Sigmoid colon (tissue), 7 donors: ENCODE measurements around the gene MST1. TPM values are rescaled to one million over a fixed set of nuclear protein-coding genes. Genes with fewer than 3 reads are reported as not detected.
"Not testable (repeated sequence)": the region's sequence is repeated elsewhere in the genome, so short reads cannot be mapped to it uniquely, and the experiment has no call there.

ENCODE experiments used
- DNase-seq: peaks from one replicate; pipeline ENCODE4 v3.0.0-alpha.2; 2019
- H3K27ac ChIP-seq, 4 donors: fragments of 200-600 bp; sonication (generic); one replicate each; pipeline ENCODE4 v1.5.1; 2016 to 2019; ENCODE audit warnings: mild to moderate bottlenecking in 1 of 4
- H3K27me3 ChIP-seq, 3 donors: fragments of 200-600 bp; sonication (generic); one replicate each; pipeline ENCODE4 v1.5.1; 2019; ENCODE audit warnings: mild to moderate bottlenecking in 1 of 3
- H3K36me3 ChIP-seq, 4 donors: fragments of 200-600 bp; sonication (generic); one replicate each; pipeline ENCODE4 v1.5.1; 2016 to 2019
- H3K4me1 ChIP-seq, 4 donors: fragments of 200-600 bp; sonication (generic); one replicate each; pipeline ENCODE4 v1.5.1; 2017 to 2019
- H3K4me3 ChIP-seq, 4 donors: fragments of 200-600 bp; sonication (generic); one replicate each; pipeline ENCODE4 v1.5.1; 2017 to 2019; ENCODE audit warnings: mild to moderate bottlenecking in 2 of 4, moderate library complexity in 1 of 4
- H3K9me3 ChIP-seq, 4 donors: fragments of 200-600 bp in 3 of 4; sonication (generic) in 3 of 4; one replicate each; pipeline versions ENCODE4 v1.5.1 to v1.6.1; 2013 to 2019
- WGBS, 2 donors: extraction: QIAGEN DNeasy Blood & Tissue Kit; methylation state at CpG; one replicate each; pipeline ENCODE4 v1.1.7; 2013; 5-methylcytosine and 5-hydroxymethylcytosine counted together
- intact Hi-C: fragments of 100-400 bp; cut with DNase I; formaldehyde crosslinking; loops from one replicate; pipeline ENCODE4 v1.15.1; 2023
- polyA plus RNA-seq, 3 donors: library from polyadenylated mRNA; stranded (reverse); fragments of 200-250 nt; gene quantifications; one replicate each; pipeline ENCODE4 v1.2.3, GENCODE V29; 2013
- total RNA-seq, 4 donors: library from RNA; depleted of rRNA; stranded (reverse); fragments of >200 nt; gene quantifications; one replicate each; pipeline ENCODE4 v1.1.0, GENCODE V29; 2016
- donor health status: healthy with polysubstance abuse.
- donor health status: Bipolar disorder and iron deficiency.
- donor health status: healthy.

MST1 gene
- total and polyA plus RNA-seq, 7 donors = 3.0 to 18.1 (median 7.7) TPM; not detected in 1

DNA sequence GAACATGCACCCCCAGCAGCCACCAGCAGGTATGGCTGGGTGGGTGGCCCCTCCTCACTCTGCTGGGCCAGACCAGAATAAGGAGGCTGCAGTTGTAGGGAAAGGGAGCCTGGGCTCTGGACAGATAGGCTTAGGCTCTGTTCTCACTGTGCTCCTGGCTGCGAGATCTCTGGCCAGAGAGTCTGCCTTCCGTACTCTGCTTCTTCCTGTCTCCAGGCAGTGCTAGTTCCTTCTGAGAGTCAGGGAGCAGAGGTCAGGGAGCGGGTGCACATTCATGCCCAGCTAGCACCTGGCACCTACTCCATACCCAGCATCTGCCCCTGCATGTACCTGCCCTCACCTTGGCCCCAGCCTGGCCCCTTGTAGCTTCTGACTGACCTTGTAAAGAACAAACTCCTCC lies 2.2 kb upstream of the MST1 start:
- 54 to 87% methylated on average over 3 of the region's 3 CpGs for WGBS, 2 donors
- H3K36me3 ChIP-seq, H3K27ac ChIP-seq, H3K4me3 ChIP-seq, intact Hi-C loops, DNase-seq, H3K9me3 ChIP-seq: not testable (repeated sequence)
- Histone ChIP-seq H3K27me3 (peaks cover 0 to 16% (median 12%) of the 10 kb centered on the region in 3 donors), H3K4me1 (peaks cover 0 to 32% (median 31%) of the 10 kb centered on the region in 4 donors)

DNA sequence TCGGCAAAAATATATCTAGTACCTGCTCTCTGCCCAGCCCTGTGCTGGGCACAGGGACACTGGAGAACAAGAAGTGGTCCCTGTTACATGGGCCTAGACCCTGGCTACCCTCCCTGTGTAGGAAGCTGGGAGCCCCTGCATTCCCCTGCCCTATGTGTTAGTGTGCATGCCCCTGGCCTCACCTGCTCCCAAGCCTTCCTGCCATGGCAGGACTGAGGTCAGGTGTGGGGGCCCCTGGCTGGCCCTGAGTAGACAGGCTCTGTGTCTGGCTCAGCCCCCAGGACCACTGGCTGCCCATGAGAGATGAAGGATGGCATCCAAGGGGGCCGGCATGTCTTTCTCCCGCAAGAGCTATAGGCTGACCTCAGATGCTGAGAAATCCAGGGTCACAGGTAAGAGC lies 1.6 kb upstream of the MST1 start:
- Histone ChIP-seq H3K27me3 (peaks cover 0 to 22% (median 15%) of the 10 kb centered on the region in 3 donors), H3K4me3 (peak overlapping the region in 1 of 4 donors; percentile 84), H3K4me1 (peaks cover 0 to 37% (median 34%) of the 10 kb centered on the region in 4 donors)
- H3K36me3 ChIP-seq, H3K27ac ChIP-seq, intact Hi-C loops, H3K9me3 ChIP-seq, DNase-seq: not testable (repeated sequence)
- 94 to 98% methylated on average over 3 of the region's 3 CpGs for WGBS, 2 donors

DNA sequence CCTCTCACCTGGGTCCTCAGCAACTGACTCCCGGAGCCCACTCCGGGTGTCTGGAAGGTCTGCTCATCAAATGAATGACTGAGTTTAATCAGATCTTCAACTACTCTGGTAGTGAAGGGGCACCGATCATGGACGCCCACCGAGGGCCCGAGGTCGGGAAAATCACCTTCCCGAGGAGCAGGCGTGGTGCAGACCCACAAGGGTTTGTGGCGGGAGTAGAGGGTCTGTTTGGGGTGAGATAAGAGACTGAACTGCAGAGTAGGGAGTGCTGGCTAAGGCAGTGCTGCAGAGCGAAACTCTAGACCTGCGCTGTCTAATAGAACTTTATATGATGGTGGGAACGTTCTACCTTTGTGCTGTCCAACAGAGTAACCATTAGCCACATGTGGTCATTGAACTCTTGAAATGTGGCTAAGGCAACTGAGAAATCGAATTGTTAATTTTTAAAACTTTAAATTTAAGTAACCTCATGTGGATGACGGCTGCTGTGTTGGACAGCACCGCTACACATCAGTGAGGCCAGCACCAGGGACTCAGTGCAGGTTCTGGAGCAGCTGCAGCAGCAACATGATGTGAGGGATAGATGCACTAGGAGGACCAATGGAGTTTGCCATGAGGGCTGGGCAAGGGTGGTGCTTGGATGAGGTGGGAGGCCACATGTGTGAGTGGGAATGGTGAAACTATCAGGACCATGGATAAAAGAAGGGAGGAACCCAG lies 792 bp upstream of the MST1 start:
- intact Hi-C loops, DNase-seq, H3K9me3 ChIP-seq, H3K36me3 ChIP-seq: not testable (repeated sequence)
- WGBS, 2 donors = 6 to 7% methylated on average over 16 of the region's 16 CpGs
- peak overlapping the region; percentile 82 to 95 (median 86) for H3K4me3 ChIP-seq
- H3K4me1 ChIP-seq = peaks cover 0 to 39% (median 34%) of the 10 kb centered on the region in 4 donors
- H3K27ac ChIP-seq = peak overlapping the region; percentile 64 to 81 (median 80)
- H3K27me3 ChIP-seq = peaks cover 0 to 28% (median 15%) of the 10 kb centered on the region in 3 donors

DNA sequence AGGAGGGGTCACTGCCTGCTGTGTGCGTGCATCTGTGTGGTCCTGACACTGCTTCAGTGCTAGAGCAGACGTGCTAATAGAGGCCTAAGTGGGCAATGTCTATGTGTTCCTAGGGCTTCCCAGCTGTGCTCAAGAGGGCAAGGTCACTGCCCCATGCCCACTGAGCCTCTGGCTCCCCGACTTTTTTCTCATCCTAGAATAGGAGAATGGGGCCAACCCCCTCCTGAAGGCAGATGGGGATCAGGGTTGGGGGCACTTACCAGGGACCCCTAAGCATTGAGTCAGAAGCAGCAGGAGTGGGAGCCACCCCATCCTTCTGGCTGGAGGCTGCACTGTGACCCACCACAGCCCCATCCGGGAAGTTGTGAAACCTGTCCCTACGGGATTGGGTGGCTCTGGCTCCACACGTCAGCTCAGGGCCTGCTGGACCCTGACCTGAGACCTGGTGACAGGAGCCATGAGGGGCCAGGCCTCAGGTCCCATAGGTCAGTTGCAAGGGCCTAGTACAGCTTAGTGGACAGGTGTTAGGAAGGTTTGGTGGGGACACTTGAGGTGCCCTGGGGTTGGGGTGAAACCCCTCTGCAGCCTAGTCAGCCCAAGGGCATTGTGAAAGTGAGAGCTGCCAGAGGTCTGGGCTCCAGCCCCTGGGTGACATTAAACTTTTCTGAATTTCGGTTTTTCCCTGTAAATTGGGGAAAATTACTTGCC lies 782 bp downstream of the MST1 start:
- peaks cover 3 to 11% (median 4%) of the 10 kb centered on the region in 4 donors for H3K36me3 ChIP-seq
- H3K9me3 ChIP-seq, DNase-seq, intact Hi-C loops: not testable (repeated sequence)
- peak overlapping the region; percentile 82 to 95 (median 86) for H3K4me3 ChIP-seq
- H3K27me3 ChIP-seq = peaks cover 0 to 28% (median 15%) of the 10 kb centered on the region in 3 donors
- peaks cover 0 to 39% (median 34%) of the 10 kb centered on the region in 4 donors for H3K4me1 ChIP-seq
- WGBS, 2 donors = 42 to 74% methylated on average over 7 of the region's 7 CpGs
- peak overlapping the region; percentile 64 to 81 (median 80) for H3K27ac ChIP-seq

DNA sequence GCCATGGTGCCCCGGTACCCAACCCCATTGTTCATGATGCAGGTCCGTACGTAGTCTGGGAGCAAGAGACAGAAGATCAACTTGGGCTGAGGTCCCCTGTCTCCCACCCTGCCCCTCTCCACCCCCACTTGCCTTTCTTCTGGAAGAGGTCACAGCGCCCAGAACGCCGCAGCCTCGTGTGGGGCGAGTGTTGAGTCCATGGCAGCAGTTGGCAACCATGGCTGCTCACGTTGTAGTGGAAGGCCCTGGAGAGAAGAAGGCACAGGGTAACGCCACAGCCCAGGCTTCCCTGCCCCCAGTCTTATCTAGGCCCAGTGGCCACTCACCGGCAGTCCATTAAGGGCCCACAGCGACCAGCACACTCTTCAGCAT lies 1.9 kb downstream of the MST1 start:
- DNase-seq, H3K9me3 ChIP-seq, H3K27ac ChIP-seq, intact Hi-C loops, H3K4me3 ChIP-seq: not testable (repeated sequence)
- peaks cover 0 to 39% (median 34%) of the 10 kb centered on the region in 4 donors for H3K4me1 ChIP-seq
- H3K27me3 ChIP-seq = peaks cover 0 to 28% (median 15%) of the 10 kb centered on the region in 3 donors
- 90 to 94% methylated on average over 12 of the region's 12 CpGs for WGBS, 2 donors
- peaks cover 6 to 22% (median 14%) of the 10 kb centered on the region in 4 donors for H3K36me3 ChIP-seq

DNA sequence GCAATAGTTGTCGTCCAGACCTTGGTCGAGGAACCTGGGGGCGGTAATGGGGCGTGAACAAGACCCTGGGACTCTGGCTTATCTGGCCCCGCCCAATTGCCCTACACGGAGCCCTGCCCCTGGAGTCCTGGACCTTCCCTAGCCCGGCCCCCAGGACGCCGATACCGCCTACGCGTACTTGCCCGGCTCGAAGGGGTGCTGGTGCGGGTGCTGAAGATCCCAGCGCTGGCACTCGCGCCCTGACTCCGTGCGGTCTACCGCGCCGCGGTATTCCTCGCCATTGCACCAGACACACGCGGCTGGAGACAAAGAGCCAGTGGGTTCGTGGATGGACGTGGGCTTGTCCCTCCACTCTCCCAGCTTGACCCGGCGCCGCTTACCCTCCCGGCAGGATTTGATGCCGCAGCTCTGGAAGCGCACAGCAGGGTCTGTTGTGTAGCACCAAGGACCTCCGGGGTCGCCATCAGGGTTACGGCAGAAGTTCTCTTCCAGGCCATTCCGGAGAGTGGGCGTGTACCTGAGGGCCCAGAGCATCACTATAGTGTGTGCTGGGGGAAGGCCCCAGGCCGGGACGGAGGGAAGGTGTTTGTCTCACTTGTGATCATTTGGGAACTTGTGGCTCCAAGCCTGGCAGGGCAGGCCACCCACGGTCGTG lies 2.4 kb downstream of the MST1 start:
- H3K27ac ChIP-seq, H3K9me3 ChIP-seq, DNase-seq, intact Hi-C loops: not testable (repeated sequence)
- Histone ChIP-seq H3K36me3 (peaks cover 6 to 27% (median 20%) of the 10 kb centered on the region in 4 donors), H3K27me3 (peaks cover 0 to 28% (median 15%) of the 10 kb centered on the region in 3 donors), H3K4me1 (peaks cover 0 to 39% (median 34%) of the 10 kb centered on the region in 4 donors), H3K4me3 (peak overlapping the region in 3 of 4 donors; percentile 15 to 21 (median 19))
- WGBS, 2 donors = 7 to 15% methylated on average over 44 of the region's 44 CpGs

DNA sequence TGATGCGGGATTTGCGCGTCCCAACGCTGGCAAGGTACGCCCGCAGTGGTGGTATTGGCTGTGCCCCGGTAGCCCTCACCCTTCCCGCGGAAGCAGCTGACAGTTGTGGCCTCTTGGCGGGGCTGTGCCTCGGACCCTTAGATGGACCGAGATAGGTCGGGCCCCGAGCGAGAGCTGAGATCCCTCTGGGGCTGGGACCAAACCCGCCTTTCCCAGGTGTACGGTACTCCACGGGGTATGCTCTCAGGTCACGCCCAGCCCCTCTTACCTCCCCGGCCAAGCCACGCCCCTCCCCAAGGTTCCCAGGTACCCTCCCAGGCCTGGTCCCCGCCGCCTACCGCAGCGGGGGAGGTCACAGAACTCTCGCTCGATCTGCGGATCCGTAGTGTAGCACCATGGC lies 2.9 kb downstream of the MST1 start:
- H3K27ac ChIP-seq, intact Hi-C loops, H3K9me3 ChIP-seq: not testable (repeated sequence)
- 3 to 5% methylated on average over 25 of the region's 29 CpGs for WGBS, 2 donors
- peaks cover 6 to 33% (median 21%) of the 10 kb centered on the region in 4 donors for H3K36me3 ChIP-seq
- H3K4me3 ChIP-seq = peak overlapping the region in 3 of 4 donors; percentile 15 to 21 (median 19)
- peaks cover 0 to 28% (median 15%) of the 10 kb centered on the region in 3 donors for H3K27me3 ChIP-seq
- peak; percentile 82 for DNase-seq
- peaks cover 0 to 37% (median 30%) of the 10 kb centered on the region in 4 donors for H3K4me1 ChIP-seq

DNA sequence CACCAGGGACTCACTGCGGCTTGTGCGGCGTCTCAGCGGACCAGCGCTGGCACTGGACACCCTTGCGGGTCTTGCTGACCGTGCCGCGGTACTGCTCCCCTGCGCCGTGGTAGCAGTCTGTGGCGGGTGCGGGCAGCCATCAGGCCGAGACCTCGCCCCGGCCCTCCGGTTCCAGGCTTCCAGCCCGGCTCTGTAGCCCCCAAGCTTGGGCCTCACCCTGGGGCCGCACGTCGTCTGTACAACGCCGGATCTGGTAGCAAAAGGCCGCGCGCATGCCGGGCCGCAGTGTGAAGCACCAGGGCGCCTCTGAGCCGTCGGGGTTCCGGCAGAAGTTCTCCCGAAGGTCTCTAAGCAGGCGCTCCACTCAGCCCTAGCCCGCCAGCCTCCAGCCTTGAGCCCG lies 3.4 kb downstream of the MST1 start:
- peaks cover 0 to 28% (median 15%) of the 10 kb centered on the region in 3 donors for H3K27me3 ChIP-seq
- H3K27ac ChIP-seq, DNase-seq, H3K9me3 ChIP-seq, H3K4me3 ChIP-seq, intact Hi-C loops: not testable (repeated sequence)
- WGBS, 2 donors = 28 to 42% methylated on average over 35 to 36 of the region's 36 CpGs
- H3K36me3 ChIP-seq = peaks cover 10 to 38% (median 26%) of the 10 kb centered on the region in 4 donors
- H3K4me1 ChIP-seq = peaks cover 0 to 32% (median 25%) of the 10 kb centered on the region in 4 donors

DNA sequence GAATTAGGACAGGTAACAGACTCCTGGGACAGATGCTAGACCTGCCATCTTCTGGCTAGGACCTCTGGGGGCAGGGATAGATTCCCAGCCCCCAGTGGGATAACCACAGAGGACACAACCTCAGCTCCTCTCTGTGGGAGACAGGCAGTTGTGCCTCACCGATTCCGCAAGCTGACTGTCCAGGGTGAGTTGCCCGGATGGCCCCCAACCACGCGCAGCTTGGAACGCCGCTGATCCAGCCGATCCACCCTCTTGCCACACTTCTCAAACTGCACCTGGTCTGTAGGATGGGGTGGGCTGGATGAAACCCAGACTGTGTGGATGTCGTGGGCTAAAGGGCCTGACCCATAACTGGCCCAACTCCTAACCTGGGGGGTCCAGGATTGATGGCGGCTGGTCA lies 4.2 kb downstream of the MST1 start:
- H3K9me3 ChIP-seq, intact Hi-C loops, H3K27ac ChIP-seq, H3K4me3 ChIP-seq, DNase-seq: not testable (repeated sequence)
- Histone ChIP-seq H3K36me3 (peaks cover 18 to 45% (median 32%) of the 10 kb centered on the region in 4 donors), H3K4me1 (peaks cover 0 to 24% (median 18%) of the 10 kb centered on the region in 4 donors), H3K27me3 (peaks cover 0 to 28% (median 15%) of the 10 kb centered on the region in 3 donors)
- 94 to 96% methylated on average over 10 of the region's 10 CpGs for WGBS, 2 donors

DNA sequence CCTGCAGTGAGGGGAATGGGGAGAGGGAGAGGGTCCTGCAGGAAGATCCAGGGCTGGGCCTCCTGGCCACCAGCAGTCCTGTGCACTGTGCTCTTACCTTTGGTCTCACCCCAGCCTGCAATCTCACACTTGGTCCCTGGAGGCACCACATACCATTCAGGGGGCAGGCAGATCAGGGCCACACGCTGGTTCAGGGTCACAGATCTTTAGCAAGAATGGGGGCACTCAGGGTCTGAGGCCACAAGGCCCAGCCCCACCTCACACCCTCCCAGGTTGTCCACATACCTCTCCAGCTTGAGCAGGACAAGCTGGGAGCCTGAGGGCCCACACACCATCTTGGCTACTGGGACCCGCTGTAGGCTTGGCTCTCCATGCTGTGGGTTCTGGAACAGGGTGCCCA lies 4.8 kb downstream of the MST1 start:
- Histone ChIP-seq H3K4me1 (peaks cover 0 to 20% (median 15%) of the 10 kb centered on the region in 4 donors), H3K36me3 (peaks cover 24 to 52% (median 35%) of the 10 kb centered on the region in 4 donors), H3K27me3 (peaks cover 0 to 28% (median 15%) of the 10 kb centered on the region in 3 donors)
- DNase-seq, H3K9me3 ChIP-seq, H3K27ac ChIP-seq, H3K4me3 ChIP-seq, intact Hi-C loops: not testable (repeated sequence)
- 92 to 94% methylated on average over 2 of the region's 2 CpGs for WGBS, 2 donors
